ENCODE results near the gene CORO6. TPM values are rescaled to one million over a fixed set of nuclear protein-coding genes. Genes with fewer than 3 reads are reported as not detected.

CORO6 gene
- total and polyA plus RNA-seq, 4 experiments from 2014 or later: 1.6 to 2.2 TPM; not detected in 2

- peaks cover 25 to 57% of the 10 kb centered on the region in 2 donors for H3K36me3 Mint-ChIP-seq
- Histone ChIP-seq H3K27me3 (ENCODE audit: insufficient read depth, low read length) (no peaks in the 10 kb centered on the region), H3K4me3 (ENCODE audit: low read length in 2 of 2) (no peak overlapping the region), H3K36me3 (ENCODE audit: insufficient read depth, low read length) (peaks cover 39% of the 10 kb centered on the region), H3K27ac (ENCODE audit: low read depth, low read length) (no peak overlapping the region), H3K4me1 (ENCODE audit: insufficient read depth, low read length) (no peaks in the 10 kb centered on the region), H3K9me3 (ENCODE audit: control insufficient read depth in 1 of 2, low read length in 2 of 2) (no peaks in the 10 kb centered on the region)
- H3K4me3 Mint-ChIP-seq: no peak overlapping the region
- ChIA-PET POLR2A (ENCODE audit: partially characterized antibody) (no interaction called here), CTCF (ENCODE audit: partially characterized antibody) (no interaction called here)
- intact Hi-C loops (cut with micrococcal nuclease): no loop called here
- H3K27me3 Mint-ChIP-seq: no peaks in the 10 kb centered on the region
- H3K27ac Mint-ChIP-seq: peak overlapping the region in 4 of 7 donors; percentile 9 to 74 (median 64)
- no peak for DNase-seq
- no peaks in the 10 kb centered on the region for H3K9me3 Mint-ChIP-seq
- H3K4me1 Mint-ChIP-seq: peaks cover 0 to 2% (median 0%) of the 10 kb centered on the region in 4 donors
Measured at GRCh38 chr17:29650396-29650795, 27.7 kb upstream of the CORO6 start.

- peaks cover 31 to 57% of the 10 kb centered on the region in 2 donors for H3K36me3 Mint-ChIP-seq
- peak overlapping the region in 4 of 7 donors; percentile 49 to 79 (median 64) for H3K27ac Mint-ChIP-seq
- H3K36me3 ChIP-seq (ENCODE audit: insufficient read depth, low read length): peaks cover 32% of the 10 kb centered on the region
- intact Hi-C loops (cut with micrococcal nuclease): no loop called here
- H3K4me1 Mint-ChIP-seq: peaks cover 0 to 4% (median under 1%) of the 10 kb centered on the region in 4 donors
- POLR2A ChIA-PET (ENCODE audit: partially characterized antibody): interaction anchor here (0.6 kb wide), 1 partner anchor 57 kb away, joined by 3 read pairs; no protein-coding TSS in a partner anchor
- DNase-seq: no peak
- H3K9me3 Mint-ChIP-seq: no peaks in the 10 kb centered on the region
- CTCF ChIA-PET (ENCODE audit: partially characterized antibody): interaction anchor here (1.6 kb wide), 1 partner anchor 32 kb away, joined by 3 read pairs; no protein-coding TSS in a partner anchor
- H3K27me3 Mint-ChIP-seq: no peaks in the 10 kb centered on the region
- no peaks in the 10 kb centered on the region for H3K9me3 ChIP-seq (ENCODE audit: control insufficient read depth in 1 of 2, low read length in 2 of 2)
- no peaks in the 10 kb centered on the region for H3K4me1 ChIP-seq (ENCODE audit: insufficient read depth, low read length)
- H3K4me3 Mint-ChIP-seq: no peak overlapping the region
- no peak overlapping the region for H3K4me3 ChIP-seq (ENCODE audit: low read length in 2 of 2)
- no peak overlapping the region for H3K27ac ChIP-seq (ENCODE audit: low read depth, low read length)
- H3K27me3 ChIP-seq (ENCODE audit: insufficient read depth, low read length): no peaks in the 10 kb centered on the region
Measured at GRCh38 chr17:29649359-29649758, 26.6 kb upstream of the CORO6 start.

GRCh38 chr17:29648005-29648404 is 25.3 kb upstream of the CORO6 start:
- H3K4me1 ChIP-seq (ENCODE audit: insufficient read depth, low read length): no peaks in the 10 kb centered on the region
- no peak for DNase-seq
- no peaks in the 10 kb centered on the region for H3K27me3 ChIP-seq (ENCODE audit: insufficient read depth, low read length)
- ChIA-PET POLR2A (ENCODE audit: partially characterized antibody) (interaction anchor here (0.7 kb wide), 1 partner anchor 22 kb away, joined by 3 read pairs; no protein-coding TSS in a partner anchor), CTCF (ENCODE audit: partially characterized antibody) (interaction anchor here (1.1 to 1.6 kb wide), 3 partner anchors 31 to 131 kb away, joined by 3 to 4 read pairs (median 3); no protein-coding TSS in a partner anchor)
- no peak overlapping the region for H3K4me3 ChIP-seq (ENCODE audit: low read length in 2 of 2)
- Mint-ChIP-seq H3K4me3 (no peak overlapping the region), H3K36me3 (peaks cover 31 to 56% of the 10 kb centered on the region in 2 donors), H3K27ac (peak overlapping the region in 1 of 7 donors; percentile 46), H3K9me3 (no peaks in the 10 kb centered on the region), H3K27me3 (no peaks in the 10 kb centered on the region), H3K4me1 (peaks cover 0 to 7% (median 2%) of the 10 kb centered on the region in 4 donors)
- H3K36me3 ChIP-seq (ENCODE audit: insufficient read depth, low read length): peaks cover 31% of the 10 kb centered on the region
- H3K9me3 ChIP-seq (ENCODE audit: control insufficient read depth in 1 of 2, low read length in 2 of 2): no peaks in the 10 kb centered on the region
- H3K27ac ChIP-seq (ENCODE audit: low read depth, low read length): no peak overlapping the region
- intact Hi-C loops (cut with micrococcal nuclease): no loop called here

GRCh38 chr17:29645515-29646051 is 22.9 kb upstream of the CORO6 start:
- H3K27me3 ChIP-seq (ENCODE audit: insufficient read depth, low read length): no peaks in the 10 kb centered on the region
- Mint-ChIP-seq H3K36me3 (peaks cover 31 to 51% of the 10 kb centered on the region in 2 donors), H3K4me3 (no peak overlapping the region), H3K9me3 (no peaks in the 10 kb centered on the region), H3K27ac (peak overlapping the region in 4 of 7 donors; percentile 42 to 70 (median 62)), H3K27me3 (no peaks in the 10 kb centered on the region), H3K4me1 (peaks cover 0 to 11% (median 7%) of the 10 kb centered on the region in 4 donors)
- H3K4me3 ChIP-seq (ENCODE audit: low read length in 2 of 2): no peak overlapping the region
- no peaks in the 10 kb centered on the region for H3K9me3 ChIP-seq (ENCODE audit: control insufficient read depth in 1 of 2, low read length in 2 of 2)
- H3K27ac ChIP-seq (ENCODE audit: low read depth, low read length): no peak overlapping the region
- DNase-seq: no peak
- intact Hi-C loops (cut with micrococcal nuclease): no loop called here
- CTCF ChIA-PET (ENCODE audit: partially characterized antibody): interaction anchor here (0.7 kb wide), 1 partner anchor 134 kb away, joined by 3 read pairs; no protein-coding TSS in a partner anchor
- POLR2A ChIA-PET (ENCODE audit: partially characterized antibody): no interaction called here
- H3K36me3 ChIP-seq (ENCODE audit: insufficient read depth, low read length): peaks cover 28% of the 10 kb centered on the region
- no peaks in the 10 kb centered on the region for H3K4me1 ChIP-seq (ENCODE audit: insufficient read depth, low read length)

- intact Hi-C loops (cut with micrococcal nuclease): no loop called here
- H3K36me3 Mint-ChIP-seq: peaks cover 19 to 48% of the 10 kb centered on the region in 2 donors
Measured at GRCh38 chr17:29643817-29644160, 21.1 kb upstream of the CORO6 start.

GRCh38 chr17:29642171-29642611 is 19.5 kb upstream of the CORO6 start:
- POLR2A ChIA-PET (ENCODE audit: partially characterized antibody): interaction anchor here (0.7 to 1.0 kb wide), 2 partner anchors 10 to 15 kb away, joined by 3 to 4 read pairs; no protein-coding TSS in a partner anchor
- intact Hi-C loops (cut with micrococcal nuclease): no loop called here
- H3K27me3 ChIP-seq (ENCODE audit: insufficient read depth, low read length): no peaks in the 10 kb centered on the region
- H3K27ac ChIP-seq (ENCODE audit: low read depth, low read length): no peak overlapping the region
- no peak overlapping the region for H3K4me3 ChIP-seq (ENCODE audit: low read length in 2 of 2)
- no peak for DNase-seq
- H3K4me1 ChIP-seq (ENCODE audit: insufficient read depth, low read length): no peaks in the 10 kb centered on the region
- CTCF ChIA-PET (ENCODE audit: partially characterized antibody): interaction anchor here (1.0 to 6.8 kb wide), 8 partner anchors 9 to 379 kb away, joined by 3 to 141 read pairs (median 4); no protein-coding TSS in a partner anchor
- H3K9me3 ChIP-seq (ENCODE audit: control insufficient read depth in 1 of 2, low read length in 2 of 2): no peaks in the 10 kb centered on the region
- Mint-ChIP-seq H3K9me3 (no peaks in the 10 kb centered on the region), H3K27me3 (no peaks in the 10 kb centered on the region), H3K4me1 (peaks cover 7 to 19% (median 12%) of the 10 kb centered on the region in 4 donors), H3K27ac (peak overlapping the region; percentile 29 to 80 (median 46)), H3K4me3 (no peak overlapping the region), H3K36me3 (peaks cover 9 to 40% of the 10 kb centered on the region in 2 donors)
- H3K36me3 ChIP-seq (ENCODE audit: insufficient read depth, low read length): peaks cover 18% of the 10 kb centered on the region

More at GRCh38 chr17:29643817-29644160, 21.1 kb upstream of the CORO6 start:
- Histone ChIP-seq H3K27me3 (ENCODE audit: insufficient read depth, low read length) (no peaks in the 10 kb centered on the region), H3K4me1 (ENCODE audit: insufficient read depth, low read length) (no peaks in the 10 kb centered on the region), H3K9me3 (ENCODE audit: control insufficient read depth in 1 of 2, low read length in 2 of 2) (no peaks in the 10 kb centered on the region), H3K36me3 (ENCODE audit: insufficient read depth, low read length) (peaks cover 28% of the 10 kb centered on the region), H3K27ac (ENCODE audit: low read depth, low read length) (no peak overlapping the region), H3K4me3 (ENCODE audit: low read length in 2 of 2) (no peak overlapping the region)
- ChIA-PET POLR2A (ENCODE audit: partially characterized antibody) (interaction anchor here (1.4 kb wide), 1 partner anchor 10 kb away, joined by 3 read pairs; no protein-coding TSS in a partner anchor), CTCF (ENCODE audit: partially characterized antibody) (interaction anchor here (0.7 to 2.3 kb wide), 4 partner anchors 8 to 378 kb away, joined by 3 to 9 read pairs (median 3); no protein-coding TSS in a partner anchor)
- no peaks in the 10 kb centered on the region for H3K9me3 Mint-ChIP-seq
- no peaks in the 10 kb centered on the region for H3K27me3 Mint-ChIP-seq
- no peak overlapping the region for H3K4me3 Mint-ChIP-seq
- peaks cover 7 to 19% (median 13%) of the 10 kb centered on the region in 4 donors for H3K4me1 Mint-ChIP-seq
- peak overlapping the region in 2 of 7 donors; percentile 16 to 54 for H3K27ac Mint-ChIP-seq
- DNase-seq: no peak

GRCh38 chr17:29640981-29641642 is 18.4 kb upstream of the CORO6 start:
- Mint-ChIP-seq H3K4me3 (no peak overlapping the region), H3K27me3 (no peaks in the 10 kb centered on the region), H3K36me3 (peaks cover 16 to 48% of the 10 kb centered on the region in 2 donors), H3K9me3 (no peaks in the 10 kb centered on the region), H3K27ac (peak overlapping the region in 2 of 7 donors; percentile 36 to 71), H3K4me1 (peaks cover 7 to 19% (median 13%) of the 10 kb centered on the region in 4 donors)
- intact Hi-C loops (cut with micrococcal nuclease): no loop called here
- Histone ChIP-seq H3K36me3 (ENCODE audit: insufficient read depth, low read length) (peaks cover 25% of the 10 kb centered on the region), H3K4me1 (ENCODE audit: insufficient read depth, low read length) (no peaks in the 10 kb centered on the region), H3K27me3 (ENCODE audit: insufficient read depth, low read length) (no peaks in the 10 kb centered on the region), H3K27ac (ENCODE audit: low read depth, low read length) (no peak overlapping the region), H3K9me3 (ENCODE audit: control insufficient read depth in 1 of 2, low read length in 2 of 2) (no peaks in the 10 kb centered on the region), H3K4me3 (ENCODE audit: low read length in 2 of 2) (no peak overlapping the region)
- no peak for DNase-seq
- ChIA-PET CTCF (ENCODE audit: partially characterized antibody) (interaction anchor here (1.1 to 6.8 kb wide), 3 partner anchors 24 to 299 kb away, joined by 3 to 141 read pairs (median 5); no protein-coding TSS in a partner anchor), POLR2A (ENCODE audit: partially characterized antibody) (no interaction called here)

Measured in CD4-positive, alpha-beta memory T cell (primary cell).